ENCODE results near the gene ZDHHC11B. TPM values are rescaled to one million over a fixed set of nuclear protein-coding genes. Genes with fewer than 3 reads are reported as not detected.

Gene ZDHHC11B
- total and polyA plus RNA-seq, 2 donors (not counting 1 experiment from before 2014, with no cell fraction given), result 0.52 TPM; not detected in 1

GRCh38 chr5:671459-672328 lies 112.8 kb downstream of the ZDHHC11B start:
- no peak overlapping the region for H3K27ac Mint-ChIP-seq
- Histone ChIP-seq H3K27me3 (replicated peaks in 1 of 4; ENCODE audit: control extremely low read depth in 1 of 4, control insufficient read depth in 3 of 4, insufficient read depth in 4 of 4, low read length in 3 of 4) (peaks cover 0 to 40% (median 5%) of the 10 kb centered on the region in 4 experiments), H3K4me2 (replicated peaks; ENCODE audit: low read depth, low read length, poor library complexity, severe bottlenecking) (peak overlapping the region; percentile 39), H3K4me3 (ENCODE audit: control extremely low read depth in 1 of 5, extremely low read depth in 1 of 5, insufficient read depth in 1 of 5, low read depth in 2 of 5, low read length in 4 of 5) (no peak overlapping the region), H3K9ac (ENCODE audit: low read length) (no peak overlapping the region), H3K4me1 (ENCODE audit: control insufficient read depth in 2 of 2, insufficient read depth in 2 of 2, low read length in 2 of 2) (peaks cover 22 to 23% of the 10 kb centered on the region in 2 donors), H2AFZ (ENCODE audit: insufficient read depth, low read depth, low read length, poor library complexity, severe bottlenecking) (no peak overlapping the region), H3K79me2 (ENCODE audit: control insufficient read depth, insufficient read depth, low read length) (no peaks in the 10 kb centered on the region), H3K9me3 (ENCODE audit: control extremely low read depth in 1 of 3, control insufficient read depth in 2 of 3, insufficient read depth in 1 of 3, low read length in 2 of 3) (peaks cover 0 to 12% (median 0%) of the 10 kb centered on the region in 3 donors), H4K20me1 (ENCODE audit: control insufficient read depth, insufficient read depth, low read length, poor library complexity, severe bottlenecking) (no peaks in the 10 kb centered on the region), H3K27ac (ENCODE audit: low read length in 2 of 2) (no peak overlapping the region), H3K36me3 (replicated peaks in 1 of 2; ENCODE audit: control extremely low read depth in 1 of 2, control insufficient read depth in 1 of 2, extremely low read depth in 1 of 2, insufficient read depth in 2 of 2, low read length in 1 of 2) (no peaks in the 10 kb centered on the region)
- intact Hi-C loops (cut with micrococcal nuclease), result loop anchor here (2.0 kb wide), 1 partner anchor 231 kb away; no protein-coding TSS in a partner anchor
- 41% methylated on average over 25 of the region's 27 CpGs for WGBS (ENCODE audit: insufficient coverage)
- peaks cover 5% of the 10 kb centered on the region for H3K27me3 Mint-ChIP-seq
- no peak for TF ChIP-seq EZH2 (IDR thresholded peaks at IDR 0.05; ENCODE audit: borderline replicate concordance, insufficient read depth, low read depth, low read length, poor library complexity, severe bottlenecking)
- TF ChIP-seq, protein P1, sequence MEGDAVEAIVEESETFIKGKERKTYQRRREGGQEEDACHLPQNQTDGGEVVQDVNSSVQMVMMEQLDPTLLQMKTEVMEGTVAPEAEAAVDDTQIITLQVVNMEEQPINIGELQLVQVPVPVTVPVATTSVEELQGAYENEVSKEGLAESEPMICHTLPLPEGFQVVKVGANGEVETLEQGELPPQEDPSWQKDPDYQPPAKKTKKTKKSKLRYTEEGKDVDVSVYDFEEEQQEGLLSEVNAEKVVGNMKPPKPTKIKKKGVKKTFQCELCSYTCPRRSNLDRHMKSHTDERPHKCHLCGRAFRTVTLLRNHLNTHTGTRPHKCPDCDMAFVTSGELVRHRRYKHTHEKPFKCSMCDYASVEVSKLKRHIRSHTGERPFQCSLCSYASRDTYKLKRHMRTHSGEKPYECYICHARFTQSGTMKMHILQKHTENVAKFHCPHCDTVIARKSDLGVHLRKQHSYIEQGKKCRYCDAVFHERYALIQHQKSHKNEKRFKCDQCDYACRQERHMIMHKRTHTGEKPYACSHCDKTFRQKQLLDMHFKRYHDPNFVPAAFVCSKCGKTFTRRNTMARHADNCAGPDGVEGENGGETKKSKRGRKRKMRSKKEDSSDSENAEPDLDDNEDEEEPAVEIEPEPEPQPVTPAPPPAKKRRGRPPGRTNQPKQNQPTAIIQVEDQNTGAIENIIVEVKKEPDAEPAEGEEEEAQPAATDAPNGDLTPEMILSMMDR (IDR thresholded peaks at IDR 0.05), result peak; percentile 82
- ATAC-seq (ENCODE audit: low read depth) (peak; percentile 79), DNase-seq (peak; percentile 69)
- H3K9me3 Mint-ChIP-seq (ENCODE audit: insufficient read depth), result no peaks in the 10 kb centered on the region
- ChIA-PET CTCF (interaction anchor here (1.5 to 5.3 kb wide), 2 partner anchors 231 to 234 kb away, joined by 6 to 63 read pairs; no protein-coding TSS in a partner anchor), POLR2A (no interaction called here)
- H3K4me1 Mint-ChIP-seq, result peaks cover 12% of the 10 kb centered on the region
- no peak overlapping the region for H3K4me3 Mint-ChIP-seq
